ENCODE measurements around the gene TMEM179. TPM values are rescaled to one million over a fixed set of nuclear protein-coding genes. Genes with fewer than 3 reads are reported as not detected.

Gene TMEM179
- total and polyA plus RNA-seq, 10 of the 15 experiments (the other 5 are each of a cell fraction or from before 2014, with no cell fraction given) = not detected

DNA sequence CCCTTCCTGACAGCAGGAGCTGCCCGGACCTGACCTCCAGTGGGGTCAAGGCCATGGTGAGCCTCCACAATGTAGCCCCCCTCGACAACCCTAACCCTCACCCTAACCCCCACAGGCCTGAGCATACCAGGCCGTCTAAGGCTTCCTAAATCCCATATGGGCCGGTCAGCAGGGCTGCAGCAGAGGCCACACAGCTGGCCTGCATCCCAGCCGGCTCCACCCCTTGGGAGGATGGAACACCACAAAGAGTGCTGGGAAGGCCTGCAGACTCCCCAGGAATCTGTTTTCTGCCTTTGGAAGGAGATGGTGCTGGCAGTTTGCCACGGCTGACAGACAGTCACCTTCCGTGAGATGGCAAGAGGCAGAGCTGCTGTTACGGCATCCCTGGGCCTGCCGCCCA lies 2.8 kb downstream of the TMEM179 start:
- no peaks in the 10 kb centered on the region for H3K4me1 ChIP-seq (ENCODE audit: control insufficient read depth, insufficient read depth, low read length)
- SMC1A ChIA-PET (ENCODE audit: uncharacterized antibody, unreplicated experiment) = no interaction called here
- TF ChIP-seq IRF4 (IDR thresholded peaks at IDR 0.05; ENCODE audit: low read depth, low read length) = no peak
- TF ChIP-seq EZH2 (IDR thresholded peaks at IDR 0.05; ENCODE audit: borderline replicate concordance, control insufficient read depth, low read depth, low read length) = no peak
- TF ChIP-seq TAF1 (IDR thresholded peaks at IDR 0.05; ENCODE audit: borderline replicate concordance, low read depth, low read length) = no peak
- no peak for TF ChIP-seq SMAD5 (IDR thresholded peaks at IDR 0.05; ENCODE audit: low read depth)
- TF ChIP-seq GATAD2B (conservative IDR thresholded peaks at IDR 0.05; ENCODE audit: low read depth) = no peak
- TF ChIP-seq NFIC (IDR thresholded peaks at IDR 0.05; ENCODE audit: low read depth, low read length) = no peak
- TF ChIP-seq RELA (IDR thresholded peaks at IDR 0.05; ENCODE audit: borderline replicate concordance, partially characterized antibody) = no peak
- TF ChIP-seq, protein P1, sequence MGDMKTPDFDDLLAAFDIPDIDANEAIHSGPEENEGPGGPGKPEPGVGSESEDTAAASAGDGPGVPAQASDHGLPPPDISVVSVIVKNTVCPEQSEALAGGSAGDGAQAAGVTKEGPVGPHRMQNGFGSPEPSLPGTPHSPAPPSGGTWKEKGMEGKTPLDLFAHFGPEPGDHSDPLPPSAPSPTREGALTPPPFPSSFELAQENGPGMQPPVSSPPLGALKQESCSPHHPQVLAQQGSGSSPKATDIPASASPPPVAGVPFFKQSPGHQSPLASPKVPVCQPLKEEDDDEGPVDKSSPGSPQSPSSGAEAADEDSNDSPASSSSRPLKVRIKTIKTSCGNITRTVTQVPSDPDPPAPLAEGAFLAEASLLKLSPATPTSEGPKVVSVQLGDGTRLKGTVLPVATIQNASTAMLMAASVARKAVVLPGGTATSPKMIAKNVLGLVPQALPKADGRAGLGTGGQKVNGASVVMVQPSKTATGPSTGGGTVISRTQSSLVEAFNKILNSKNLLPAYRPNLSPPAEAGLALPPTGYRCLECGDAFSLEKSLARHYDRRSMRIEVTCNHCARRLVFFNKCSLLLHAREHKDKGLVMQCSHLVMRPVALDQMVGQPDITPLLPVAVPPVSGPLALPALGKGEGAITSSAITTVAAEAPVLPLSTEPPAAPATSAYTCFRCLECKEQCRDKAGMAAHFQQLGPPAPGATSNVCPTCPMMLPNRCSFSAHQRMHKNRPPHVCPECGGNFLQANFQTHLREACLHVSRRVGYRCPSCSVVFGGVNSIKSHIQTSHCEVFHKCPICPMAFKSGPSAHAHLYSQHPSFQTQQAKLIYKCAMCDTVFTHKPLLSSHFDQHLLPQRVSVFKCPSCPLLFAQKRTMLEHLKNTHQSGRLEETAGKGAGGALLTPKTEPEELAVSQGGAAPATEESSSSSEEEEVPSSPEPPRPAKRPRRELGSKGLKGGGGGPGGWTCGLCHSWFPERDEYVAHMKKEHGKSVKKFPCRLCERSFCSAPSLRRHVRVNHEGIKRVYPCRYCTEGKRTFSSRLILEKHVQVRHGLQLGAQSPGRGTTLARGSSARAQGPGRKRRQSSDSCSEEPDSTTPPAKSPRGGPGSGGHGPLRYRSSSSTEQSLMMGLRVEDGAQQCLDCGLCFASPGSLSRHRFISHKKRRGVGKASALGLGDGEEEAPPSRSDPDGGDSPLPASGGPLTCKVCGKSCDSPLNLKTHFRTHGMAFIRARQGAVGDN (IDR thresholded peaks at IDR 0.05) = no peak
- no peak for TF ChIP-seq CHD4 (IDR thresholded peaks at IDR 0.05)
- no peak for TF ChIP-seq ZNF384 (IDR thresholded peaks at IDR 0.05; ENCODE audit: borderline replicate concordance, low read depth, low read length)
- TF ChIP-seq PAX8 (IDR thresholded peaks at IDR 0.05) = no peak
- TF ChIP-seq, protein P2, sequence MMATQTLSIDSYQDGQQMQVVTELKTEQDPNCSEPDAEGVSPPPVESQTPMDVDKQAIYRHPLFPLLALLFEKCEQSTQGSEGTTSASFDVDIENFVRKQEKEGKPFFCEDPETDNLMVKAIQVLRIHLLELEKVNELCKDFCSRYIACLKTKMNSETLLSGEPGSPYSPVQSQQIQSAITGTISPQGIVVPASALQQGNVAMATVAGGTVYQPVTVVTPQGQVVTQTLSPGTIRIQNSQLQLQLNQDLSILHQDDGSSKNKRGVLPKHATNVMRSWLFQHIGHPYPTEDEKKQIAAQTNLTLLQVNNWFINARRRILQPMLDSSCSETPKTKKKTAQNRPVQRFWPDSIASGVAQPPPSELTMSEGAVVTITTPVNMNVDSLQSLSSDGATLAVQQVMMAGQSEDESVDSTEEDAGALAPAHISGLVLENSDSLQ (IDR thresholded peaks at IDR 0.05) = no peak
- no peak for TF ChIP-seq PAX5 (IDR thresholded peaks at IDR 0.05; ENCODE audit: borderline replicate concordance, low read depth, low read length)
- no peak for TF ChIP-seq SMC3 (IDR thresholded peaks at IDR 0.05; ENCODE audit: borderline replicate concordance, low read length)
- TF ChIP-seq SP1 (IDR thresholded peaks at IDR 0.05; ENCODE audit: low read depth, low read length) = no peak
- TF ChIP-seq YBX1 (IDR thresholded peaks at IDR 0.05) = no peak
- TF ChIP-seq ZZZ3 (IDR thresholded peaks at IDR 0.05; ENCODE audit: control insufficient read depth, insufficient read length, low read depth) = no peak
- TF ChIP-seq ZNF24 (IDR thresholded peaks at IDR 0.05) = no peak
- no peak for TF ChIP-seq NFYB (IDR thresholded peaks at IDR 0.05; ENCODE audit: insufficient read depth, low read depth, low read length)
- no peak overlapping the region for H2AFZ ChIP-seq (ENCODE audit: control insufficient read depth, low read depth, low read length)
- H3K27ac ChIP-seq (ENCODE audit: control insufficient read depth, insufficient read depth) = no peak overlapping the region
- in situ Hi-C loops (cut with MboI) = no loop called here
- FAIRE-seq (no peak), DNase-seq (ENCODE audit: low read depth, low spot score) (no peak), ATAC-seq (no peak)
- RAD21 ChIA-PET (ENCODE audit: unreplicated experiment) = no interaction called here
- no peak overlapping the region for H3K4me3 ChIP-seq
- CTCF ChIA-PET = no interaction called here
- H3K36me3 ChIP-seq (ENCODE audit: control insufficient read depth in 2 of 2, insufficient read depth in 2 of 2, low read length in 1 of 2) = no peaks in the 10 kb centered on the region
- no TSS peak for BruUV-seq (replicated peaks)
- H3K27me3 ChIP-seq (replicated peaks in 1 of 2; ENCODE audit: control insufficient read depth in 2 of 2, insufficient read depth in 2 of 2, low read length in 1 of 2) = peaks cover 0 to 3% of the 10 kb centered on the region in 2 experiments; a peak in 2 of 4 replicates
- POLR2A ChIA-PET = no interaction called here
- no peaks in the 10 kb centered on the region for H3K9me3 ChIP-seq (replicated peaks; ENCODE audit: control insufficient read depth, insufficient read depth, low read length)
- WGBS (ENCODE audit: insufficient coverage, insufficient replicate concordance, low lambda C conversion rate, missing lambda C conversion rate) = 29% methylated on average over 9 of the region's 9 CpGs
- H3K79me2 ChIP-seq (ENCODE audit: control insufficient read depth, insufficient read depth, low read length) = no peaks in the 10 kb centered on the region
- no peak overlapping the region for H3K9ac ChIP-seq (ENCODE audit: control insufficient read depth, insufficient read depth, low read length)
- no peaks in the 10 kb centered on the region for H4K20me1 ChIP-seq (ENCODE audit: control insufficient read depth, insufficient read depth)
- intact Hi-C loops (cut with micrococcal nuclease; ENCODE audit: unreplicated experiment) = no loop called here
- no peak overlapping the region for H3K4me2 ChIP-seq (ENCODE audit: control insufficient read depth, insufficient read depth)
